Panc1 (cell line): ENCODE data around the gene LENG8.

Source experiments
- CTCF ChIP-seq: fragments of 450-650 bp; IDR thresholded peaks from 2 replicates; pipeline ENCODE4 v1.5.1; 2017; ENCODE audit warnings: mild to moderate bottlenecking
- POLR2AphosphoS5 ChIP-seq: IDR thresholded peaks from 2 replicates; pipeline ENCODE4 v1.6.1; 2012; ENCODE audit warnings: mild to moderate bottlenecking, low read depth, low read length, moderate library complexity

- TF ChIP-seq POLR2AphosphoS5 (no peak), CTCF (no peak)
Observed at GRCh38 chr19:54507824-54508223, 58.8 kb downstream of the LENG8 start.
